ENCODE measurements around the gene FAM181A.

The FAM181A gene

GRCh38 chr14:93938751-93939303 lies 11.7 kb downstream of the FAM181A start:
- Histone ChIP-seq H3K4me3 (ENCODE audit: low read depth in 1 of 2, low read length in 2 of 2) (no peak overlapping the region), H4K20me1 (ENCODE audit: insufficient read depth, low read length) (peaks cover 16% of the 10 kb centered on the region), H3K36me3 (ENCODE audit: insufficient read depth, low read length) (no peaks in the 10 kb centered on the region), H3K79me2 (ENCODE audit: insufficient read depth, low read length) (no peaks in the 10 kb centered on the region), H3K9me3 (ENCODE audit: insufficient read depth, low read length, severe bottlenecking) (no peaks in the 10 kb centered on the region), H3K4me2 (ENCODE audit: insufficient read depth, low read length) (no peak overlapping the region), H3K4me1 (ENCODE audit: insufficient read depth, low read length) (no peaks in the 10 kb centered on the region), H3K27me3 (ENCODE audit: insufficient read depth, low read length, poor library complexity) (peaks cover 3% of the 10 kb centered on the region), H2AFZ (ENCODE audit: low read depth, low read length) (no peak overlapping the region), H3K9ac (ENCODE audit: low read depth, low read length) (no peak overlapping the region), H3K27ac (ENCODE audit: low read length) (no peak overlapping the region)
- no peak for DNase-seq
- ATAC-seq (ENCODE audit: insufficient read depth, low read depth), result no peak
- TF ChIP-seq, protein P1, sequence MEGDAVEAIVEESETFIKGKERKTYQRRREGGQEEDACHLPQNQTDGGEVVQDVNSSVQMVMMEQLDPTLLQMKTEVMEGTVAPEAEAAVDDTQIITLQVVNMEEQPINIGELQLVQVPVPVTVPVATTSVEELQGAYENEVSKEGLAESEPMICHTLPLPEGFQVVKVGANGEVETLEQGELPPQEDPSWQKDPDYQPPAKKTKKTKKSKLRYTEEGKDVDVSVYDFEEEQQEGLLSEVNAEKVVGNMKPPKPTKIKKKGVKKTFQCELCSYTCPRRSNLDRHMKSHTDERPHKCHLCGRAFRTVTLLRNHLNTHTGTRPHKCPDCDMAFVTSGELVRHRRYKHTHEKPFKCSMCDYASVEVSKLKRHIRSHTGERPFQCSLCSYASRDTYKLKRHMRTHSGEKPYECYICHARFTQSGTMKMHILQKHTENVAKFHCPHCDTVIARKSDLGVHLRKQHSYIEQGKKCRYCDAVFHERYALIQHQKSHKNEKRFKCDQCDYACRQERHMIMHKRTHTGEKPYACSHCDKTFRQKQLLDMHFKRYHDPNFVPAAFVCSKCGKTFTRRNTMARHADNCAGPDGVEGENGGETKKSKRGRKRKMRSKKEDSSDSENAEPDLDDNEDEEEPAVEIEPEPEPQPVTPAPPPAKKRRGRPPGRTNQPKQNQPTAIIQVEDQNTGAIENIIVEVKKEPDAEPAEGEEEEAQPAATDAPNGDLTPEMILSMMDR (IDR thresholded peaks at IDR 0.05; ENCODE audit: borderline replicate concordance, extremely low read depth, low read length, poor library complexity, severe bottlenecking), result no peak
- TF ChIP-seq EZH2 (IDR thresholded peaks at IDR 0.05; ENCODE audit: borderline replicate concordance, low read depth, low read length, severe bottlenecking), result no peak

GRCh38 chr14:93939304-93940229 lies 12.4 kb downstream of the FAM181A start:
- no peak overlapping the region for H3K4me3 ChIP-seq (ENCODE audit: low read depth in 1 of 2, low read length in 2 of 2)
- no peaks in the 10 kb centered on the region for H3K36me3 ChIP-seq (ENCODE audit: insufficient read depth, low read length)
- H3K4me2 ChIP-seq (ENCODE audit: insufficient read depth, low read length), result no peak overlapping the region
- no peak overlapping the region for H3K27ac ChIP-seq (ENCODE audit: low read length)
- H3K27me3 ChIP-seq (ENCODE audit: insufficient read depth, low read length, poor library complexity), result peaks cover 7% of the 10 kb centered on the region
- H3K9me3 ChIP-seq (ENCODE audit: insufficient read depth, low read length, severe bottlenecking), result no peaks in the 10 kb centered on the region
- TF ChIP-seq, protein P1 (IDR thresholded peaks at IDR 0.05; ENCODE audit: borderline replicate concordance, extremely low read depth, low read length, poor library complexity, severe bottlenecking), result no peak
- TF ChIP-seq EZH2 (IDR thresholded peaks at IDR 0.05; ENCODE audit: borderline replicate concordance, low read depth, low read length, severe bottlenecking), result no peak
- ATAC-seq (ENCODE audit: insufficient read depth, low read depth) (no peak), DNase-seq (no peak)
- no peaks in the 10 kb centered on the region for H3K4me1 ChIP-seq (ENCODE audit: insufficient read depth, low read length)
- no peak overlapping the region for H2AFZ ChIP-seq (ENCODE audit: low read depth, low read length)
- no peaks in the 10 kb centered on the region for H3K79me2 ChIP-seq (ENCODE audit: insufficient read depth, low read length)
- H4K20me1 ChIP-seq (ENCODE audit: insufficient read depth, low read length), result peaks cover 16% of the 10 kb centered on the region
- no peak overlapping the region for H3K9ac ChIP-seq (ENCODE audit: low read depth, low read length)

- Histone ChIP-seq H2AFZ (ENCODE audit: low read depth, low read length) (no peak overlapping the region), H3K9ac (ENCODE audit: low read depth, low read length) (no peak overlapping the region), H3K27ac (ENCODE audit: low read length) (no peak overlapping the region), H3K79me2 (ENCODE audit: insufficient read depth, low read length) (no peaks in the 10 kb centered on the region), H3K27me3 (ENCODE audit: insufficient read depth, low read length, poor library complexity) (peaks cover 11% of the 10 kb centered on the region), H3K4me3 (ENCODE audit: low read depth in 1 of 2, low read length in 2 of 2) (no peak overlapping the region), H3K4me2 (ENCODE audit: insufficient read depth, low read length) (no peak overlapping the region), H3K4me1 (ENCODE audit: insufficient read depth, low read length) (no peaks in the 10 kb centered on the region), H3K36me3 (ENCODE audit: insufficient read depth, low read length) (no peaks in the 10 kb centered on the region), H4K20me1 (ENCODE audit: insufficient read depth, low read length) (peaks cover 13% of the 10 kb centered on the region), H3K9me3 (ENCODE audit: insufficient read depth, low read length, severe bottlenecking) (no peaks in the 10 kb centered on the region)
- DNase-seq, result no peak
- ATAC-seq (ENCODE audit: insufficient read depth, low read depth), result no peak
- TF ChIP-seq, protein P1 (IDR thresholded peaks at IDR 0.05; ENCODE audit: borderline replicate concordance, extremely low read depth, low read length, poor library complexity, severe bottlenecking), result no peak
- no peak for TF ChIP-seq EZH2 (IDR thresholded peaks at IDR 0.05; ENCODE audit: borderline replicate concordance, low read depth, low read length, severe bottlenecking)
Observed at GRCh38 chr14:93940437-93940836, 13.3 kb downstream of the FAM181A start.

All from DND-41 (cell line).